PC-3 (cell line): ENCODE data around the gene SIRT2. TPM values are rescaled to one million over a fixed set of nuclear protein-coding genes. Genes with fewer than 3 reads are reported as not detected.

Experiments
- ATAC-seq: fragments of 200-7000 bp; cut with Tn5 transposase; 2 replicates; pipeline ENCODE4 v1.9.1; 2020; ENCODE audit warnings: mild to moderate bottlenecking, moderate library complexity
- BruUV-seq: library from RNA; stranded (reverse); fragments of 400-500 nt; replicated peaks from 2 replicates; lab custom pipeline; 2021; lab: Mats Ljungman, UMichigan
- CTCF ChIA-PET: fragments of 300-600 bp; sonication (Branson Sonifier 250); formaldehyde crosslinking; loops from one replicate; lab custom pipeline; 2022; ENCODE audit warnings: antibody characterized with exemption; lab: Charles Lee
- POLR2A ChIA-PET: fragments of 300-600 bp; sonication (Branson Sonifier 250); formaldehyde crosslinking; loops from one replicate; lab custom pipeline; 2022; ENCODE audit warnings: antibody characterized with exemption; ENCODE audit not compliant: unreplicated experiment; lab: Charles Lee
- DNase-seq: peaks from one replicate; pipeline ENCODE4 v3.0.0-alpha.2; 2015
- H2AFZ ChIP-seq: fragments of 300-600 bp; sonication (generic); 2 replicates; pipeline ENCODE4 v1.6.0; 2016; ENCODE audit warnings: antibody characterized with exemption, low read length
- H3F3A ChIP-seq: fragments of 300-600 bp; sonication (generic); one replicate; pipeline ENCODE4 v1.6.0; 2017; ENCODE audit warnings: antibody characterized with exemption, low read length, control low read depth, mild to moderate bottlenecking; ENCODE audit not compliant: unreplicated experiment
- H3K27ac ChIP-seq: fragments of 300-600 bp; sonication (generic); 2 replicates; pipeline ENCODE4 v1.5.1; 2016; ENCODE audit warnings: mild to moderate bottlenecking, low read length
- H3K27me3 ChIP-seq: fragments of 300-600 bp; sonication (generic); 2 replicates; pipeline ENCODE4 v1.6.1; 2016; ENCODE audit warnings: low read length, mixed read lengths
- H3K36me3 ChIP-seq: fragments of 300-600 bp; sonication (generic); 2 replicates; pipeline ENCODE4 v1.6.1; 2016; ENCODE audit warnings: low read depth, mixed run types, low read length, mixed read lengths
- H3K4me1 ChIP-seq: fragments of 300-600 bp; sonication (generic); 2 replicates; pipeline ENCODE4 v1.5.1; 2016; ENCODE audit warnings: low read length; ENCODE audit not compliant: insufficient read depth
- H3K4me2 ChIP-seq: fragments of 300-600 bp; sonication (generic); 2 replicates; pipeline ENCODE4 v1.6.0; 2016; ENCODE audit warnings: low read length
- H3K4me3 ChIP-seq: fragments of 300-600 bp; sonication (generic); 2 replicates; pipeline ENCODE4 v1.5.1; 2016; ENCODE audit warnings: mild to moderate bottlenecking, low read length, mixed read lengths
- H3K79me2 ChIP-seq: fragments of 300-600 bp; sonication (generic); 2 replicates; pipeline ENCODE4 v1.6.1; 2017; ENCODE audit warnings: low read length, mixed read lengths
- H3K9ac ChIP-seq: fragments of 300-600 bp; sonication (generic); 2 replicates; pipeline ENCODE4 v1.6.0; 2016; ENCODE audit warnings: mild to moderate bottlenecking, low read length
- H3K9me2 ChIP-seq: fragments of 300-600 bp; sonication (generic); replicated peaks from 2 replicates; pipeline ENCODE4 v1.6.1; 2016; ENCODE audit warnings: mixed run types, low read length, mixed read lengths
- H3K9me3 ChIP-seq: fragments of 300-600 bp; sonication (generic); 2 replicates; pipeline ENCODE4 v1.6.1; 2016; ENCODE audit warnings: low read length, mixed read lengths
- H4K20me1 ChIP-seq: fragments of 300-600 bp; sonication (generic); 2 replicates; pipeline ENCODE4 v1.6.1; 2016; ENCODE audit warnings: low read length, mixed read lengths
- CTCF ChIP-seq: fragments of 300-600 bp; sonication (generic); conservative IDR thresholded peaks from 2 replicates; pipeline ENCODE4 v1.5.1; 2017; ENCODE audit warnings: antibody characterized with exemption, low read depth, mild to moderate bottlenecking, low read length
- EZH2 ChIP-seq: fragments of 300-600 bp; sonication (generic); IDR thresholded peaks from one replicate; pipeline ENCODE4 v1.6.1; 2017; ENCODE audit warnings: antibody characterized with exemption, mild to moderate bottlenecking, low read length; ENCODE audit not compliant: unreplicated experiment
- EZH2phosphoT487 ChIP-seq: fragments of 300-600 bp; sonication (generic); IDR thresholded peaks from 2 replicates; pipeline ENCODE4 v1.6.1; 2018; ENCODE audit warnings: mild to moderate bottlenecking, antibody characterized with exemption, low read length, borderline replicate concordance
- intact Hi-C: fragments of 100-400 bp; cut with micrococcal nuclease; formaldehyde crosslinking; loops from 2 replicates; pipeline ENCODE4 v1.9.0; 2023
- total RNA-seq: library from RNA; depleted of rRNA; stranded (reverse); fragments of >200 nt; gene quantifications from 2 replicates; pipeline ENCODE4 v1.2.3, GENCODE V29; 2014

SIRT2 gene
- total RNA-seq, 1 experiment from 2014 or later, result 37.9 TPM

- Histone ChIP-seq H3K4me3 (peak overlapping the region; percentile 83), H3K4me2 (peak overlapping the region; percentile 97), H3K9me2 (no peaks in the 10 kb centered on the region), H4K20me1 (0 out of 2 replicates have a peak, but pooled peaks cover 7% of the 10 kb centered on the region), H3K36me3 (peaks cover 3% of the 10 kb centered on the region; the same call in 1 of the 2 replicates), H3K9me3 (no peaks in the 10 kb centered on the region), H3F3A (no peaks in the 10 kb centered on the region), H2AFZ (peak overlapping the region; percentile 91), H3K9ac (peak overlapping the region; percentile 88; the same call in 1 of the 2 replicates), H3K27ac (no peak overlapping the region), H3K4me1 (peaks cover 18% of the 10 kb centered on the region), H3K79me2 (peaks cover 19% of the 10 kb centered on the region), H3K27me3 (no peaks in the 10 kb centered on the region)
- ATAC-seq (no peak), DNase-seq (no peak)
- no TSS peak for BruUV-seq
- ChIA-PET CTCF (interaction anchor here (0.6 kb wide), 1 partner anchor 10 kb away, joined by 6 read pairs; no protein-coding TSS in a partner anchor), POLR2A (no interaction called here)
- intact Hi-C loops, result loop anchor here (5.0 kb wide), 1 partner anchor 44 kb away; the partner anchor contains the start of genes NFKBIB and SIRT2
- TF ChIP-seq EZH2, result no peak
- TF ChIP-seq EZH2phosphoT487, result no peak
- TF ChIP-seq CTCF, result no peak
These were observed 46.2 kb downstream of the SIRT2 start for GRCh38 chr19:38853214-38853613.

DNA sequence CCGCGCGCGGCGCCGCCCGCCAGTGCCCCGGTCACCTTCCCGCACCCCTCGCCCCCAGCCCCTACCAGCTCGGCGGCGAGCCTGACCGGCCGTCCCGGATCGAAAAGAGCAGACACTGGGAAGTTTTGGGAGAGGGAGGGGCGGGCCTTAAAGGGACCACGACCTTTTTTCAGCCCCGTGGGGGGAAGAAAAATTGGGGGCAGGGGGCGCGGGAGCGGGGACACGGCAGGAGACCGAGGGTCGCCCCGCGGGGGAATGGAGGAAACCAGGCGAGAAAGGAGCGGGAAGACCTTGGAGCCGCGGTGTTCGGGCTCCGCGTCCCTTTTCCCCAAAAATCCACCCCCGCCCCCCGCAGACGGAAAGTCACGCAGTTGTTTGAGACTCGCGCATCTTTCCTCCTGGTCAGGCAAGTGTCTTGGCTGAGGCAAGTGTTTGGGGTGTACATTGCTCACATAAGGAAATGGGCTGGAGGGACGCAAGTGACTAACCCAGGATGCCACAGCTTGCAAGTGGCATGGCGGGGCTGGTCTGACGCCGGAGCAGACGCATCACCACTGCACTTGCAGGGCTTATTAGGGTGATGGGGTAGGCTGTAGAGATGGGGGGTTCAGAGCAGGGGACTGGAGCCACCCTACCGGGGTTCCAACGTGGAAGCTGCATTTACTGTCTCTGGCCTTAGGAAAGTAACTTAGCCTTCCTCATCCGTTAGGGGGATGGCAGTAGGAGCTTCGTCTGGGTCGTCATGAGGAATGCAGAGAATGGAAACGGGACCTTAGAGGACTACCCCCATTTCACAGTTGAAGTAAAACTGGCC, 47.0 kb downstream of the SIRT2 start:
- Histone ChIP-seq H3K9me2 (no peaks in the 10 kb centered on the region), H3K36me3 (peaks cover 7% of the 10 kb centered on the region), H3K79me2 (peaks cover 26% of the 10 kb centered on the region), H3K4me2 (peak overlapping the region; percentile 97), H4K20me1 (peaks cover 15% of the 10 kb centered on the region; the same call in 1 of the 2 replicates), H3K9ac (peak overlapping the region; percentile 88), H3K27ac (peak overlapping the region; percentile 78), H3K27me3 (no peaks in the 10 kb centered on the region), H2AFZ (peak overlapping the region; percentile 91), H3K4me3 (peak overlapping the region; percentile 83), H3F3A (no peaks in the 10 kb centered on the region), H3K9me3 (no peaks in the 10 kb centered on the region), H3K4me1 (peaks cover 23% of the 10 kb centered on the region)
- intact Hi-C loops, result loop anchor here (5.0 kb wide), 1 partner anchor 45 kb away; the partner anchor contains the start of genes NFKBIB and SIRT2
- DNase-seq (peak; percentile 57), ATAC-seq (peak; percentile 1; the same call in 1 of the 2 replicates)
- no peak for TF ChIP-seq CTCF
- TF ChIP-seq EZH2phosphoT487, result no peak
- no peak for TF ChIP-seq EZH2
- CTCF ChIA-PET, result no interaction called here
- TSS peak; percentile 45 for BruUV-seq
- POLR2A ChIA-PET, result no interaction called here
